HG02981 (cell line): ENCODE data around the gene P3R3URF.

Source experiments
- ATAC-seq: cut with Tn5 transposase; IDR thresholded peaks from one replicate; pipeline ENCODE4 v1.9.1; 2021; ENCODE audit warnings: mild to moderate bottlenecking, moderate library complexity; ENCODE audit not compliant: unreplicated experiment

P3R3URF gene

GRCh38 chr1:46134660-46135331, 41.5 kb downstream of the P3R3URF start:
- ATAC-seq = no peak

GRCh38 chr1:46133781-46134350, 42.4 kb downstream of the P3R3URF start:
- no peak for ATAC-seq

- ATAC-seq = peak; percentile 37
Observed at GRCh38 chr1:46133181-46133658, 43.1 kb downstream of the P3R3URF start.

- ATAC-seq = peak; percentile 92
Observed at GRCh38 chr1:46132529-46133180, 43.6 kb downstream of the P3R3URF start, which contains the start of gene PIK3R3. TSS of gene PIK3R3 (minus strand) at chr1:46132629. CDS start at chr1:46131952, 677 bp downstream.

GRCh38 chr1:46131712-46132528, 44.4 kb downstream of the P3R3URF start:
- ATAC-seq = no peak

- no peak for ATAC-seq
Observed at GRCh38 chr1:46131093-46131492, 45.2 kb downstream of the P3R3URF start.

- no peak for ATAC-seq
Observed at GRCh38 chr1:46130606-46131005, 45.7 kb downstream of the P3R3URF start.

- ATAC-seq = no peak
Observed at GRCh38 chr1:46130121-46130520, 46.2 kb downstream of the P3R3URF start.

GRCh38 chr1:46128344-46128743, 47.9 kb downstream of the P3R3URF start:
- ATAC-seq = no peak
